ENCODE data around the gene FTO.
A peak's percentile ranks its signal among the peaks of the same experiment; 100 is the strongest.

Gene FTO

GRCh38 chr16:54160939-54161897 is 457.3 kb downstream of the FTO start:
- no peak for DNase-seq (ENCODE audit: low spot score)

- DNase-seq (ENCODE audit: low spot score) = no peak
These were observed 459.4 kb downstream of the FTO start for GRCh38 chr16:54163197-54163843.

- DNase-seq (ENCODE audit: low spot score) = no peak
These were observed 460.8 kb downstream of the FTO start for GRCh38 chr16:54164789-54165173.

DNA sequence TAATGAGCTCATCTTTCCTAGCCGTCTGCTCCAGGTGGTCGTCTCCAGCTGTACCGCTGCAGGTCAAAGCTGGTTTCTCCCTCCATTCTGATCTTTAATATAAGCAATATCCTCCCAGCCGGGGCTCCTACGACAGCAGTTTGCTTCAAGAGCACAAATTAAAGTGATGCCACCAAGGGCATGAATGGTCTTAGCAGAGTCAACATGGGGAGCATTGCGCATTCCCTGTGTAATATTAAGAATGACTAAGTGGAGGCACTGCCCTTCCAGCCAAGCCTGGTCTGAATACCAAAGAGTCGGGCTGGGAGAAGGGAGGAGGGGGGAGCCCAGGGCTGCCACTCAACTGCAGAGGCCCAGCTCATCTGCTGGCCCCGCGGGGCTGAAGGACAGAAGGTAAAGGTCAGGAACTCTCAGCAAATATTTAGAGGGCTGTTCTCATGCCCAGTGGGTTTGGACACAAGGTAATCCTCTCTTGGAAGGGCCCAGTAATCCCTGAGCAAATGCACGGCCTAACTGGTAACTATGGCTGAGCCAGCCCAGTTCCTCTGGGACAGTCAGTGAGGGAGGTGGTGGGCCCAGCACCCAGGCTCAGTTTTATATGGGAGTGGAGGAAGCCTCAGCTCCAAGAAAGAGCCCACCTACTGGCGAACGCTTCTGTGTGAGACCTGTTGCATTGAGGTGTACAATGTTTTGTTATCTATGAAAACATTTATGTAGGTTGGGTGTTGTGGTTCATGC is 461.4 kb downstream of the FTO start:
- DNase-seq (ENCODE audit: low spot score) = no peak

DNA sequence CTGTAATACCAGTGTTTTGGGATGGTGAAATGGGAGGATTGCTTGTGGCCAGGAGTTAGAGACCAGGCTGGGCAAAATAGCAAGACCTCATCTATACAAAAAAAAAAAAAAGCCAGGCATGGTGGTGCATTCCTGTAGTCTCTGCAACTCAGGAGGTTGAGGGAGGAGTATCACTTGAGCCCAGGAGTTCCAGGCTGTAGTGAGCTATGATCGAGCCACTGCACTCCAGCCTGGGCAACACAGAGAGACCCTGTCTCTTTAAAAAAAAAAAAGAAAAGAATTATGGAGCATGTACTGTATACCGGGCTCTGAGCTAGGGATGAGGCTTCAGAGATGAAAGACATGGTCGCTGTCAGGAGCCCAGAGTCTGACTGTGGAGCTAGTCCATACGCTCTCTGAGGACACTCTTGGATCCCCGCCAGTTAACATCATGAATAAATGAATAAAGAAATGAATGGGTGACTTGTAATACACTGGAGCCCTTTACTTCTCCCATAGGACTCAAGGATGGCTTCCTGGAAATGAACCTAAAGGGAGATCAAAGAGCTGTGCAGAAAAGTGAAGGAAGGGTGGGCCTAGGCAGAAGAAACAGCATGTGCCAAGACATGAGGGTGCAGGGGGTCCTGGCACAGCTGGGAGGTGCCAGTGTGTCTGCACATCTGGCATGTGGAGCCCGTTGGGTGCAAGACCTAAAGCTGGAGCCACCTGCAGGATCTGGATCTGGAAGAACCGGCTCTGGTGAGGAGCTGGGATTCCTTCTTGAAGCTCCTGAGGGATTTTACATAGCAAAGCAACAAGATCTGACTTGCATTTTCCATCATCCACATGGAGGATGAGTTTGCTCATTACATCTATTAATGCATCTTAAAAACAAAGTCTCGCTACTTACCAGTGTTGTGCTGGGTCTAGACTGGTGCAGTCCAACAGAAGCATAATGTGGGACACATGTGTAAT is 462.2 kb downstream of the FTO start:
- no peak for DNase-seq (ENCODE audit: low spot score)

- no peak for DNase-seq (ENCODE audit: low spot score)
These were observed 465.2 kb downstream of the FTO start for GRCh38 chr16:54169112-54169511.

- DNase-seq (ENCODE audit: low spot score) = no peak
These were observed 467.9 kb downstream of the FTO start for GRCh38 chr16:54171626-54172537.

GRCh38 chr16:54173490-54173889 is 469.5 kb downstream of the FTO start:
- DNase-seq (ENCODE audit: low spot score) = no peak

DNA sequence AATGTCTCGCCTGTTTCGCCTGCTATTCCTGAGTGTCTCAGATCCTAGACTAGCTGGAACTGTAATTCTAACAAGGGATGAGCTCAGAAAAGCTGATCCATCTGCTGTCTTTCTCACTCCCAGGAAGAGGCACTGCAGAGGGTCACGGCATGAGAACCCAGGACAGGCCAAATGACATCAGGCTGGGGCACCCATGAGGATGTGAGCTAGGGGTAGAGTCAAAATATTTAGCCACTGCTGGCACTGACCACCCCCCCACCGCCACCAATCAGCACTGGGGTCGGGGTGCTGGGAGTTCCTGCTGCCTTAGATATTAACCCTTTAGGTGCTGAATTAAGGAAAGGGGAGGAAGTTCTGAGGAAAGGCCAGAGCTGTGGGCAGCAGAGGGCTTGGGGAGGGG is 470.2 kb downstream of the FTO start:
- DNase-seq (ENCODE audit: low spot score) = no peak

DNA sequence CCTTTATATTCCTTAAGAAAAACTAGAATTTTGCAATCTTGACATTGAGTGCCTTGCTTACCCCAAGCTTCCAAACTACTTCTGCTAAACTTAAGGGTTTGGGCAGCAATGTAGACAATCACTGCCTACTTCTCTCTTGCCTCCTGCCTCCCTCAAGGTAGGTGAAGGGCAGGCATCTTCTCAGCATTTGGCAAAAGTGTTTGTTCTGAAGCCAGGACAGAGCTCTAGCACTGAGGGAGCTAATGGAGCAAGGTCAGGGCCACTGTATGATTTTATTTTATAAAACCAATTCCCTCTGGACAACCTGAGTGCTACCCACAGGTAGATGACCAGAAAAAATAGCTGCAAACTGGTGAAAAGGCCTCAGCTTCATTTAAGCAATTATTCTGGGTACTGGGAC is 470.8 kb downstream of the FTO start:
- DNase-seq (ENCODE audit: low spot score) = no peak

- no peak for DNase-seq (ENCODE audit: low spot score)
These were observed 471.2 kb downstream of the FTO start for GRCh38 chr16:54175169-54175551.

DNA sequence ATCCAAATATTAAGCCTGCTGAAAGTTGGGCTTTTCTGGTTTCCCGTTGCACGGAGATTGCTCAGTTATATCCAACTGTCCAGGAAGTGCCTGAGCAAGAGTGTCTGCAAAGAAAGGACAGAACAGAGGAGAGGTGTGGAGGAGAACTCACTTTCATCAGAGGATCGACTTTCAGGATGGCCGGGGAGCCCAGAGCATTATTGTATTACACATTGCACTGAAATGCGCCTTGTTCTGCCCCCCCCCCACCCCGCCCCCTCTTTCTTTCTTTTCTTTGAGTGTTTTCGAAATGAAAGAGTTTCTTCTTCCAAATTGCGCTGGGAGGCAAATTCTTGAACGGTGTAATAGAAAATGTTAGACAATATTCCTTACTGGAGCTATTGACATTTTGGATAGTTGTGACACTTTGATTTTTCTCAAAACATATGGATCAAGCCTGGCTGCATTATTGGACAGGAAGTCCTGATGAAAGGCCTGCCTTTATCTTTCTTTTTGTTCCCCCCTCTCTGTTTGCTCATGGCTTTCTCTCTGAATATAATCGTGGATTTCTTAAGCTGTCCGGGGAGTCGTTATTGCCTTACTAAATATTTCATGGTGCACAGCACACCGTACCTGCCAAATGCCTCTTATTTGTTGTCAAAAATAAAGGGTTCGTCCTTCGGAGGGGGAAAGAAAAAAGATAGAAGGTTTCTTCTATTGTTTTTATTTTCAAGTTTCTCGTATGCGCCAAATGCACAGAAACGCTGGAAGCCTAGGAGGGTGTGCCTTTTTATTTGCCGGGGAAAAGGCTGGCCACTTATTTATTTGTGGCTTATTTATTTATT is 471.8 kb downstream of the FTO start:
- no peak for DNase-seq (ENCODE audit: low spot score)

DNA sequence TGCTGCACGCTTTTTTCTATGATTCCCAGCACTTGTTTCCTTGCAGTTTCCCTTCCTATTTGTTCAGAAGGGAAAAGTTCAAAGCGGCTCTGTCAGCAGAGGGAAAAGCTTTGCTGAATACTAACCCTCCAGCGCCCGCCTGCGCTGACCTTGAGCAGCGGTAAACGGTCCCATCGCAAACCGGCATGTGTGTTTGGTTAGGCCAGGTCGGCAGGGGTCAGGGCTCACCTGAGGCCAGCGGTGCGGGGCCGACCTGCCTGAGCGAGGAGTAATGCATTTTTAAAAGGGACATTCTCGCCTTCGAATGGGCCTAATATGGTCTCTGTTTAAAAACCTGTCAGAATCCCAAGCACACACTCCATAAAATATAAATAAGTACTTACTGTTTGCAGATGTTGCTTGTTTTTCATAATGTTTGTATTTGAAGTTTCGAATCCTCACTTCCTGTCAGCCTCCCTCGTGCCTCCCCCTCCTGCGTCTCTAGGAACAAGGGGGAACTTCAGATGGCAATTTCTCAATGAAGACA is 472.5 kb downstream of the FTO start:
- peak; percentile 59 for DNase-seq (ENCODE audit: low spot score)

DNA sequence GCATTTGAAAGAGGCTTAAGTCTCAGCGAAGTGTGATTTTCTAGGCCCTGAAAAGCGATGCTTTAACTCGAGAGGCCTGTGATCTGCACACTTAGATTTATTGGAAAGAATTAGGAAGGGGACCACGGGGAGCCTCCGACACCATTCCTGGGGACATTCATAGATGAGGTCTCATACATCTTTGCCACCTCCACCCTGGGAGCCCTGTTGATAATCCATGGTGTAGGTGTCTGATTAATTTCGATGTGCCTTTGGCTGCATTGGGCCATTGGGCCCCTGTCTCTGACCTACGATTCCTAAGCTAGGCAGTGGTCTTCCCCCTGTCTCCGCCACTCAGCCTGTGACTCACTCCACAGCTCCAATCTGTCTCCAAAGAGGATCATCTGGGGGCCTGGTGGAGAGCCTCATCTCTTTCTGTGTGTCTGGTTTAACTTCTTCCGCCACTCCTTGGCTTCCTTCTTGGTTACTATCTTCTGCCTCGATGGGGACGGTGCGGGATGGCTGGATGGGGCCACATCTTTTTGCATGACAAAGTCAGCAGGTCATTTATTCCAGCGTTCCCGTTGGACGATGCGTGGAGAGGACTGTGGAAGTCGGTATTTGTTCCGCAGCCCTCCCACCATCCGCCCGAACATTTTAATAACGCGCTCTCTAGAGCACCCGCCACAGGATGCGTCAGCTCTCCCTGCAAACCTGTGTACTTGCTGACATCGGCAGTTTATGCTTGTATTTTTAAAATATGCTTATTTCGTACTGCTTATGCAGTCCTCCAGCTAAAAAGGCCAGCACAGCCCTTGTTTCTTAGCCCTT is 473.3 kb downstream of the FTO start:
- no peak for DNase-seq (ENCODE audit: low spot score)

- no peak for DNase-seq (ENCODE audit: low spot score)
These were observed 474.0 kb downstream of the FTO start for GRCh38 chr16:54177862-54178477.

- DNase-seq (ENCODE audit: low spot score) = no peak
These were observed 474.6 kb downstream of the FTO start for GRCh38 chr16:54178478-54178976.

GRCh38 chr16:54180421-54181359 is 476.7 kb downstream of the FTO start:
- DNase-seq (ENCODE audit: low spot score) = peak; percentile 39

Data from HuH-7.5 (cell line).